ENCODE data around the gene BBLN.

The BBLN gene

GRCh38 chr9:128151309-128152132 is 8.5 kb upstream of the BBLN start:
- no peak for DNase-seq (ENCODE audit: low spot score)
- no peak for TF ChIP-seq CTCF (IDR thresholded peaks at IDR 0.05; ENCODE audit: borderline replicate concordance, control extremely low read depth, extremely low read depth, insufficient read depth, missing control alignments)
- in situ Hi-C loops (cut with MboI; ENCODE audit: low sequenced_read_pairs, unreplicated experiment), result no loop called here

- DNase-seq (ENCODE audit: low spot score), result no peak
- in situ Hi-C loops (cut with MboI; ENCODE audit: low sequenced_read_pairs, unreplicated experiment), result no loop called here
- no peak for TF ChIP-seq CTCF (IDR thresholded peaks at IDR 0.05; ENCODE audit: borderline replicate concordance, control extremely low read depth, extremely low read depth, insufficient read depth, missing control alignments)
These were observed 7.7 kb upstream of the BBLN start for GRCh38 chr9:128152133-128153059.

GRCh38 chr9:128153060-128153946 is 6.8 kb upstream of the BBLN start:
- in situ Hi-C loops (cut with MboI; ENCODE audit: low sequenced_read_pairs, unreplicated experiment), result no loop called here
- no peak for TF ChIP-seq CTCF (IDR thresholded peaks at IDR 0.05; ENCODE audit: borderline replicate concordance, control extremely low read depth, extremely low read depth, insufficient read depth, missing control alignments)
- no peak for DNase-seq (ENCODE audit: low spot score)

- DNase-seq (ENCODE audit: low spot score), result no peak
- in situ Hi-C loops (cut with MboI; ENCODE audit: low sequenced_read_pairs, unreplicated experiment), result no loop called here
- TF ChIP-seq CTCF (IDR thresholded peaks at IDR 0.05; ENCODE audit: borderline replicate concordance, control extremely low read depth, extremely low read depth, insufficient read depth, missing control alignments), result no peak
These were observed 5.9 kb upstream of the BBLN start for GRCh38 chr9:128153947-128154695.

- in situ Hi-C loops (cut with MboI; ENCODE audit: low sequenced_read_pairs, unreplicated experiment), result no loop called here
- no peak for DNase-seq (ENCODE audit: low spot score)
- no peak for TF ChIP-seq CTCF (IDR thresholded peaks at IDR 0.05; ENCODE audit: borderline replicate concordance, control extremely low read depth, extremely low read depth, insufficient read depth, missing control alignments)
These were observed 4.1 kb upstream of the BBLN start for GRCh38 chr9:128155736-128156500.

Measured in GM13976 (cell line).